ENCODE data around the gene TNKS1BP1. TPM values are rescaled to one million over a fixed set of nuclear protein-coding genes. Genes with fewer than 3 reads are reported as not detected.

Gene TNKS1BP1
- total RNA-seq, 1 experiment from 2014 or later, result 94.6 TPM

DNA sequence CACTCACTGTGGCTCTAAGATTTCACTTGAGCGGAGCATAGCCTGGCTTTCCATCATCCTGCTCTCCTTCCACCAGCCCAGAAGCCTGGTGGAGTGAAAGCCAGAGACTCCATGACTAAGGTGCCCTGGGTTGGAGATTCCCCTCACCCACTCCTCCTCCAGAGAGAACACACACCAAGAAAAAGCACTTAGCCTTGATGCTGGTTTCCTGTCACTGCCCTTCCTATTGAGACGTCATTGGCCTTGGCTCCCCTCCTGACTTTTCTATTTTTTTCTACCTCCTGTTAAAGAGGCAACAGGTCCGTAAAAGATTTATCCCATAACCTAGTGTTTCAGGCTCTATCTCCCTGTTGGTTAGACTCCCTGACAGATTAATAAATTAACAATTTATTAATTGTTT, 49.2 kb downstream of the TNKS1BP1 start:
- ChIA-PET CTCF (no interaction called here), POLR2A (no interaction called here)
- Histone ChIP-seq H3K27me3 (ENCODE audit: control insufficient read depth, insufficient read depth, low read length) (no peaks in the 10 kb centered on the region), H3K4me3 (ENCODE audit: low read depth in 2 of 2, low read length in 2 of 2) (no peak overlapping the region), H3K9me3 (ENCODE audit: control insufficient read depth, insufficient read depth, low read depth, low read length) (0 out of 2 replicates have a peak, but pooled peaks cover 3% of the 10 kb centered on the region), H3K36me3 (ENCODE audit: control insufficient read depth, insufficient read depth, low read length) (no peaks in the 10 kb centered on the region), H3K27ac (ENCODE audit: low read length) (no peak overlapping the region), H3K4me1 (ENCODE audit: control insufficient read depth, insufficient read depth, low read length) (peaks cover 4% of the 10 kb centered on the region; the same call in 1 of the 2 replicates)
- intact Hi-C loops (cut with micrococcal nuclease; ENCODE audit: unreplicated experiment), result no loop called here
- in situ Hi-C loops (cut with HindIII; ENCODE audit: low pct_unique_long_range_greater_than_20kb, low sequenced_read_pairs), result no loop called here
- no peak for ATAC-seq
- BruUV-seq (replicated peaks), result no TSS peak
- DNase-seq (ENCODE audit: low read depth, low spot score), result no peak
- TF ChIP-seq TCF7L2 (IDR thresholded peaks at IDR 0.05; ENCODE audit: low read depth, low read length) (no peak), POLR2AphosphoS5 (IDR thresholded peaks at IDR 0.05; ENCODE audit: low read depth, low read length) (no peak), SIN3A (IDR thresholded peaks at IDR 0.05; ENCODE audit: borderline replicate concordance, insufficient read depth, low read depth, low read length) (no peak)
- TF ChIP-seq, protein P1, sequence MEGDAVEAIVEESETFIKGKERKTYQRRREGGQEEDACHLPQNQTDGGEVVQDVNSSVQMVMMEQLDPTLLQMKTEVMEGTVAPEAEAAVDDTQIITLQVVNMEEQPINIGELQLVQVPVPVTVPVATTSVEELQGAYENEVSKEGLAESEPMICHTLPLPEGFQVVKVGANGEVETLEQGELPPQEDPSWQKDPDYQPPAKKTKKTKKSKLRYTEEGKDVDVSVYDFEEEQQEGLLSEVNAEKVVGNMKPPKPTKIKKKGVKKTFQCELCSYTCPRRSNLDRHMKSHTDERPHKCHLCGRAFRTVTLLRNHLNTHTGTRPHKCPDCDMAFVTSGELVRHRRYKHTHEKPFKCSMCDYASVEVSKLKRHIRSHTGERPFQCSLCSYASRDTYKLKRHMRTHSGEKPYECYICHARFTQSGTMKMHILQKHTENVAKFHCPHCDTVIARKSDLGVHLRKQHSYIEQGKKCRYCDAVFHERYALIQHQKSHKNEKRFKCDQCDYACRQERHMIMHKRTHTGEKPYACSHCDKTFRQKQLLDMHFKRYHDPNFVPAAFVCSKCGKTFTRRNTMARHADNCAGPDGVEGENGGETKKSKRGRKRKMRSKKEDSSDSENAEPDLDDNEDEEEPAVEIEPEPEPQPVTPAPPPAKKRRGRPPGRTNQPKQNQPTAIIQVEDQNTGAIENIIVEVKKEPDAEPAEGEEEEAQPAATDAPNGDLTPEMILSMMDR (IDR thresholded peaks at IDR 0.05), result no peak
- TF ChIP-seq, protein P2, sequence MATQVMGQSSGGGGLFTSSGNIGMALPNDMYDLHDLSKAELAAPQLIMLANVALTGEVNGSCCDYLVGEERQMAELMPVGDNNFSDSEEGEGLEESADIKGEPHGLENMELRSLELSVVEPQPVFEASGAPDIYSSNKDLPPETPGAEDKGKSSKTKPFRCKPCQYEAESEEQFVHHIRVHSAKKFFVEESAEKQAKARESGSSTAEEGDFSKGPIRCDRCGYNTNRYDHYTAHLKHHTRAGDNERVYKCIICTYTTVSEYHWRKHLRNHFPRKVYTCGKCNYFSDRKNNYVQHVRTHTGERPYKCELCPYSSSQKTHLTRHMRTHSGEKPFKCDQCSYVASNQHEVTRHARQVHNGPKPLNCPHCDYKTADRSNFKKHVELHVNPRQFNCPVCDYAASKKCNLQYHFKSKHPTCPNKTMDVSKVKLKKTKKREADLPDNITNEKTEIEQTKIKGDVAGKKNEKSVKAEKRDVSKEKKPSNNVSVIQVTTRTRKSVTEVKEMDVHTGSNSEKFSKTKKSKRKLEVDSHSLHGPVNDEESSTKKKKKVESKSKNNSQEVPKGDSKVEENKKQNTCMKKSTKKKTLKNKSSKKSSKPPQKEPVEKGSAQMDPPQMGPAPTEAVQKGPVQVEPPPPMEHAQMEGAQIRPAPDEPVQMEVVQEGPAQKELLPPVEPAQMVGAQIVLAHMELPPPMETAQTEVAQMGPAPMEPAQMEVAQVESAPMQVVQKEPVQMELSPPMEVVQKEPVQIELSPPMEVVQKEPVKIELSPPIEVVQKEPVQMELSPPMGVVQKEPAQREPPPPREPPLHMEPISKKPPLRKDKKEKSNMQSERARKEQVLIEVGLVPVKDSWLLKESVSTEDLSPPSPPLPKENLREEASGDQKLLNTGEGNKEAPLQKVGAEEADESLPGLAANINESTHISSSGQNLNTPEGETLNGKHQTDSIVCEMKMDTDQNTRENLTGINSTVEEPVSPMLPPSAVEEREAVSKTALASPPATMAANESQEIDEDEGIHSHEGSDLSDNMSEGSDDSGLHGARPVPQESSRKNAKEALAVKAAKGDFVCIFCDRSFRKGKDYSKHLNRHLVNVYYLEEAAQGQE (IDR thresholded peaks at IDR 0.05; ENCODE audit: insufficient read depth in 1 of 2, low read depth in 2 of 2, low read length in 1 of 2), result no peak

DNA sequence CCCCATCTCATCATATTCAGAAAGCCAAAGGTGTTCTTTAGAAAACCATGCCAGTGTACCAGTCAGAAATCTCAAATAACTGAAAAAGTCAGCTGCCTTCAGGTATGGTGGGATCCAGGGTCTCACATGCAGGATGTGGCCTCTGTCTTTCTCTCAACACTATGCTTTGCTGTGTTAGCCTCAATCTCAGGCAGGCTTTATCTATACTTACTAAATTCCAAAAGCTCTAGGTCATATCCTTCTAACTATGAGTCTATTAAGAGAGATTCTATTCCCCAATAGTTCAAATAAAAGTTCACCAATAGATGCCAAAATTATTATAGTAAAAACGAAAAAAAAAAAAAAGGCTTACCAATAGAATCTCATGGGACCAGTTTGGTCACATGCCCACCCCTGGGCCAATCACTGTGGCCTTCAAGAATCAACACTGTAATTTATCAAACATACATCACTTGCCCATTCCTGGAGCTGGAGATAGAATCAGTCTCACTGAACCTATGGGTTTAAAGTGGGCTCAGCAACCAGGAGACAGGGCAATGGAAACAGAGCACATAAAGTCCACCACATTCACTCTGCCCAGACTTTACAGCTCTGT, 49.8 kb downstream of the TNKS1BP1 start:
- 0 out of 2 replicates have a peak, but pooled peaks cover 3% of the 10 kb centered on the region for H3K9me3 ChIP-seq (ENCODE audit: control insufficient read depth, insufficient read depth, low read depth, low read length)
- POLR2A ChIA-PET, result no interaction called here
- no peaks in the 10 kb centered on the region for H3K36me3 ChIP-seq (ENCODE audit: control insufficient read depth, insufficient read depth, low read length)
- H3K4me3 ChIP-seq (ENCODE audit: low read depth in 2 of 2, low read length in 2 of 2), result no peak overlapping the region
- no peak overlapping the region for H3K27ac ChIP-seq (ENCODE audit: low read length)
- no peaks in the 10 kb centered on the region for H3K27me3 ChIP-seq (ENCODE audit: control insufficient read depth, insufficient read depth, low read length)
- ATAC-seq, result no peak
- DNase-seq (ENCODE audit: low read depth, low spot score), result no peak
- H3K4me1 ChIP-seq (ENCODE audit: control insufficient read depth, insufficient read depth, low read length), result peaks cover 4% of the 10 kb centered on the region; the same call in 1 of the 2 replicates
- TF ChIP-seq, protein P2 (IDR thresholded peaks at IDR 0.05; ENCODE audit: insufficient read depth in 1 of 2, low read depth in 2 of 2, low read length in 1 of 2), result no peak
- TF ChIP-seq, protein P1 (IDR thresholded peaks at IDR 0.05), result no peak
- TF ChIP-seq SIN3A (IDR thresholded peaks at IDR 0.05; ENCODE audit: borderline replicate concordance, insufficient read depth, low read depth, low read length) (no peak), TCF7L2 (IDR thresholded peaks at IDR 0.05; ENCODE audit: low read depth, low read length) (no peak), POLR2AphosphoS5 (IDR thresholded peaks at IDR 0.05; ENCODE audit: low read depth, low read length) (no peak)
- intact Hi-C loops (cut with micrococcal nuclease; ENCODE audit: unreplicated experiment) (no loop called here), in situ Hi-C loops (cut with HindIII; ENCODE audit: low pct_unique_long_range_greater_than_20kb, low sequenced_read_pairs) (no loop called here)
- CTCF ChIA-PET, result no interaction called here
- BruUV-seq (replicated peaks), result no TSS peak
